Uterus (tissue), 4 donors: ENCODE measurements around the gene NATD1. TPM values are rescaled to one million over a fixed set of nuclear protein-coding genes. Genes with fewer than 3 reads are reported as not detected.

Experiments used
- DNase-seq, 2 donors: peaks; one replicate each; pipeline ENCODE4 v3.0.0-alpha.2; 2019 to 2020
- H3K27ac ChIP-seq, 2 donors: fragments of 200-600 bp; sonication (generic); 1 replicate in 1 of 2; 2 replicates in 1 of 2; pipeline ENCODE4 v1.5.1; 2016 to 2018
- H3K27me3 ChIP-seq, 2 donors: fragments of 200-600 bp; sonication (generic); one replicate each; pipeline ENCODE4 v1.5.1; 2018 to 2019; ENCODE audit warnings: control low read depth in 1 of 2
- H3K36me3 ChIP-seq, 2 donors: fragments of 200-600 bp; sonication (generic); one replicate each; pipeline ENCODE4 v1.5.1; 2019; ENCODE audit warnings: control low read depth in 1 of 2
- H3K4me1 ChIP-seq, 2 donors: fragments of 200-600 bp; sonication (generic); one replicate each; pipeline ENCODE4 v1.5.1; 2018 to 2019; ENCODE audit warnings: control low read depth in 1 of 2
- H3K4me3 ChIP-seq, 2 donors: fragments of 200-600 bp; sonication (generic); 1 replicate in 1 of 2; 2 replicates in 1 of 2; pipeline ENCODE4 v1.5.1; 2018 to 2019; ENCODE audit warnings: mild to moderate bottlenecking in 1 of 2
- H3K9me3 ChIP-seq, 2 donors: fragments of 200-600 bp; sonication (generic); one replicate each; pipeline ENCODE4 v1.5.1; 2019; ENCODE audit warnings: control low read depth in 1 of 2
- POLR2A ChIP-seq, 2 donors: fragments of 450-650 bp; IDR thresholded peaks; one replicate each; pipeline ENCODE4 v1.6.1; 2016; ENCODE audit warnings: antibody characterized with exemption in 2 of 2, mild to moderate bottlenecking in 1 of 2, moderate library complexity in 1 of 2
- intact Hi-C: fragments of 100-400 bp; cut with DNase I; formaldehyde crosslinking; loops from one replicate; pipeline ENCODE4 v1.15.1; 2023; ENCODE audit warnings: low total_unique reads
- total RNA-seq, 4 donors: library from RNA; depleted of rRNA in 3 of 4; stranded (reverse); fragments of >200 nt in 3 of 4; gene quantifications; one replicate each; pipeline versions ENCODE4 v1.1.0 to v1.2.4, GENCODE V29; 2014 to 2023
- TF ChIP-seq, protein P1 (sequence below), 4 experiments: fragments of 200-600 bp in 2 of 4; fragments of 450-650 bp in 2 of 4; sonication (generic) in 2 of 4; IDR thresholded peaks; one replicate each; pipeline ENCODE4 v1.5.1; 2016 to 2019; ENCODE audit warnings: antibody characterized with exemption in 4 of 4, mild to moderate bottlenecking in 2 of 4, moderate library complexity in 1 of 4
- donor health status: DM: yes; HTN: yes; CAD: no.

NATD1 gene
- total RNA-seq, 4 donors from 2014 or later = 2.1 to 4.9 (median 3.8) TPM

DNA sequence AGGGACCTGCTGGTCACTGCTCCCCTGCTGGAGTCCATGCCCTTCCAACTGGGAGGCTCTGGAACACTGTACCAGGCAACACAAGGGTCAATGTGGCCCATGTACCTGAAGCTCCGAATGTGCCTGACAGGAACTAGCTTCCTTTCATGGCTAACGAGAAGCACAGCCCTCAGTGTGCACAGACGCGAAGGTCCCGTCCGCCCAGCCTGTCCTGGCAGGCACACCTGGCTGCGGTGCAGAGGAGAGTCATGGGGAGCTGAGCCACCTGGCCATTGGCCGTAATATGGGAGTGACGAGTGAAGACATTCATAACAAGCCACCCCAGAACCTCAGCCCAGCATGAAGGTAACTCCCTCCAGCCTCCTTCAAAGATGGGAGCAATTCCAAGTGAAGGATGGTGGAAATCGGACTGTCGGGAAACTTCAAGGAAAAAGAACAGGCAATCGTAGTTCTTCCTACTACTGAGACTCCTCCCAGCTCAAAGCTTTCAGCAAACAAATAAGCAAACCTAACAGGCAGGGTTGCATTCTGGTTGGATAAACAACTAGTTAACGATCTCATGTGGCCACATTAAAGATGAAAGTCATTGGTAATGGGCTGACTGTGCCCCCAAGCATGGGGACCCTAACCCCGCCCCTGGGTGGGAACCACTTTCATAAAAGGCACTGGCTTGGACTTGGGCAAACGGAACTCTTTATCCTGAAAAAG lies 52.5 kb downstream of the NATD1 start:
- no peak for DNase-seq
- Histone ChIP-seq H3K27me3 (no peaks in the 10 kb centered on the region), H3K4me1 (no peaks in the 10 kb centered on the region), H3K4me3 (no peak overlapping the region), H3K27ac (no peak overlapping the region), H3K36me3 (no peaks in the 10 kb centered on the region), H3K9me3 (no peaks in the 10 kb centered on the region)
- intact Hi-C loops = no loop called here
- TF ChIP-seq, protein P1, sequence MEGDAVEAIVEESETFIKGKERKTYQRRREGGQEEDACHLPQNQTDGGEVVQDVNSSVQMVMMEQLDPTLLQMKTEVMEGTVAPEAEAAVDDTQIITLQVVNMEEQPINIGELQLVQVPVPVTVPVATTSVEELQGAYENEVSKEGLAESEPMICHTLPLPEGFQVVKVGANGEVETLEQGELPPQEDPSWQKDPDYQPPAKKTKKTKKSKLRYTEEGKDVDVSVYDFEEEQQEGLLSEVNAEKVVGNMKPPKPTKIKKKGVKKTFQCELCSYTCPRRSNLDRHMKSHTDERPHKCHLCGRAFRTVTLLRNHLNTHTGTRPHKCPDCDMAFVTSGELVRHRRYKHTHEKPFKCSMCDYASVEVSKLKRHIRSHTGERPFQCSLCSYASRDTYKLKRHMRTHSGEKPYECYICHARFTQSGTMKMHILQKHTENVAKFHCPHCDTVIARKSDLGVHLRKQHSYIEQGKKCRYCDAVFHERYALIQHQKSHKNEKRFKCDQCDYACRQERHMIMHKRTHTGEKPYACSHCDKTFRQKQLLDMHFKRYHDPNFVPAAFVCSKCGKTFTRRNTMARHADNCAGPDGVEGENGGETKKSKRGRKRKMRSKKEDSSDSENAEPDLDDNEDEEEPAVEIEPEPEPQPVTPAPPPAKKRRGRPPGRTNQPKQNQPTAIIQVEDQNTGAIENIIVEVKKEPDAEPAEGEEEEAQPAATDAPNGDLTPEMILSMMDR (IDR thresholded peaks at IDR 0.05) = no peak
- no peak for TF ChIP-seq POLR2A (IDR thresholded peaks at IDR 0.05)

DNA sequence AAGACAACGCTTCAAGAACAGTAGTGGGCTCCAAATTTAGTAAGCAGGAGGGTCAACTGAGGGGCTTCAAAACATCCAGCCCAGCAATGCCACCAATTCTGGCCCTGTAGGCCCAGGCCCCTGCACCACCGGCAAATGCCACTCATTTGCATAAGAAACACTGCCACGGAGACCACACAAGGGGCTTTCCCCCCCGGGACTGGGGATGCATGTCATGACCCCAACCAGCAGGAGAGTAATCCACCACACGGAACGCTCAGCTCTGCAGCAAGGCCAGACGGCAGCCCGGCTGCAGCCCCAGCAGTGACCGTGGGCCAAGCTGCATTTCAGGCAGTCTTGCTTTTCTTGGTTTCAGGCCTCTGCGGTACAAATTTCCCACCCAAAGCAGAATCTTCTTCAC lies 53.4 kb downstream of the NATD1 start:
- Histone ChIP-seq H3K9me3 (no peaks in the 10 kb centered on the region), H3K27me3 (no peaks in the 10 kb centered on the region), H3K36me3 (no peaks in the 10 kb centered on the region), H3K4me3 (no peak overlapping the region), H3K27ac (no peak overlapping the region), H3K4me1 (no peaks in the 10 kb centered on the region)
- TF ChIP-seq, protein P1 (IDR thresholded peaks at IDR 0.05) = no peak
- TF ChIP-seq POLR2A (IDR thresholded peaks at IDR 0.05) = no peak
- intact Hi-C loops = no loop called here
- DNase-seq = no peak

DNA sequence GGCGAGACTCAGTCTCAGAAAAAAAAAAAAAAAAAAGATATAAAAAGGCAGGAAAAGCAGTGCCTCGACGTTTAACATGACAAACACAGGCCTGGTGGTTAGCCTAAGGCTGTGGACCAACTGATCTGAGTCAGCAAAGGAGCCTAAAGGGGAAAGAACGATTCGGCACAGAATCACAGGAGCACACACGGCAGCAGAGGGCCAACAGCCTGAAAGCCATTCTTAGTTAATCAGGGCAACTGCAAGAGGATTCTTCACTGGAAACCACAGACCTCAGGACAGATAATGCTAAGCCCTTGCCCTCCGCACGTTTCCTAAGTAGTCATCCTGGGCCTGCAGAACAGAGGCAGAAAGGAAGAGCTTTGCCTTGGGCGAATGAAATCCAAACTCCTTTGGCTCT lies 53.9 kb downstream of the NATD1 start:
- intact Hi-C loops = no loop called here
- Histone ChIP-seq H3K27ac (no peak overlapping the region), H3K27me3 (no peaks in the 10 kb centered on the region), H3K36me3 (no peaks in the 10 kb centered on the region), H3K9me3 (no peaks in the 10 kb centered on the region), H3K4me3 (no peak overlapping the region), H3K4me1 (no peaks in the 10 kb centered on the region)
- no peak for DNase-seq
- TF ChIP-seq POLR2A (IDR thresholded peaks at IDR 0.05) = no peak
- TF ChIP-seq, protein P1 (IDR thresholded peaks at IDR 0.05) = no peak

DNA sequence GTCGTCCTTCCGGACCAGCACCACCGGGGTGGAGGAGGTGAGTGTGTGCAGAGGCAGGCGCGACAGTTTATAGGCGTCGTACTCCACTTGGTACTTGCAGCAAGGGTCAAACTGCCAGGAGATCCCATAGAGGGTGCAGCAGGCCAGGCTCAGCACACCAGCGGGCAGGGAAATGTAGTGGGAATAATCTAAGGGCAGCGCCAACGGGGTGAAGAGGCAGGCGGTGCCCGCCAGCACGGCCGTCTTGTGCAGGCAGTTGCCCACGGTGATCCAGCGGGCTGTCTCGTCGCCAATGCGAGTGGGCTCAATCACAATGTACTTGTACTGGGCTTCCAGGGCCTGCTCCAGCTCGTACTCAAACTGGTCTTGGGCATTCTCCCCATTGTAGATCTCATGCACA lies 54.8 kb downstream of the NATD1 start:
- H3K36me3 ChIP-seq = no peaks in the 10 kb centered on the region
- TF ChIP-seq, protein P1 (IDR thresholded peaks at IDR 0.05) = no peak
- TF ChIP-seq POLR2A (IDR thresholded peaks at IDR 0.05) = no peak
- H3K4me1 ChIP-seq = no peaks in the 10 kb centered on the region
- DNase-seq = no peak
- H3K9me3 ChIP-seq = no peaks in the 10 kb centered on the region
- intact Hi-C loops = no loop called here
- no peak overlapping the region for H3K27ac ChIP-seq
- H3K4me3 ChIP-seq = no peak overlapping the region
- no peaks in the 10 kb centered on the region for H3K27me3 ChIP-seq

DNA sequence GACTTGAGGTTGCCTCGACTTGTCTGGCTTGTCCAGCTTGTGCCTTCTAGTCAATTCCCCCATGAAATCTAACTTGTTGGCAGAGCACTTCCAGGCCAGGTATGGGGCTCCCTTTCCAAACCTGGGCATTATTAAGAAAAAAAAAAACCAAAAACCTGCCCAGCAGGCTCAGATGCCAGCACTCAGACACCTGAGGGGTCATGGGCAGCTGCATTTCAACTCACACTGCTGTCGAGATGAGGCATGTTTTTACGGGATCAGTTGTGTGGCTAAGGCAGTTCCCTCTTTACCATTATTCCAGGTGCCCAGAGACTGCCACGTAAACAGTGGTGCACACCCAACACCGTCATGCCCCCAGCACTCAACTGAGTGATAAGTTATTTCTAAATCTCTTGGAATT lies 57.1 kb downstream of the NATD1 start:
- Histone ChIP-seq H3K4me1 (peaks cover 0 to 3% of the 10 kb centered on the region in 2 donors), H3K4me3 (no peak overlapping the region), H3K36me3 (no peaks in the 10 kb centered on the region), H3K27me3 (no peaks in the 10 kb centered on the region), H3K27ac (no peak overlapping the region), H3K9me3 (no peaks in the 10 kb centered on the region)
- DNase-seq = no peak
- intact Hi-C loops = no loop called here
- TF ChIP-seq, protein P1 (IDR thresholded peaks at IDR 0.05) = no peak
- no peak for TF ChIP-seq POLR2A (IDR thresholded peaks at IDR 0.05)
